Vagina (tissue), 2 donors: Measurements from ENCODE around the gene SRCIN1.

ENCODE experiments used
- POLR2A ChIP-seq, 2 donors: fragments of 450-650 bp; IDR thresholded peaks; one replicate each; pipeline ENCODE4 v1.6.1; 2017; ENCODE audit warnings: antibody characterized with exemption in 2 of 2, mild to moderate bottlenecking in 2 of 2, moderate library complexity in 2 of 2
- POLR2AphosphoS5 ChIP-seq, 2 donors: sonication (generic); formaldehyde crosslinking; IDR thresholded peaks; one replicate each; pipeline ENCODE4 v1.9.0; 2017; ENCODE audit warnings: antibody characterized with exemption in 2 of 2, mild to moderate bottlenecking in 2 of 2, low read depth in 1 of 2; ENCODE audit not compliant: insufficient read depth in 1 of 2
- TF ChIP-seq, protein P1 (sequence below), 3 experiments: fragments of 450-650 bp in 2 of 3; fragments of 200-600 bp in 1 of 3; sonication (generic) in 1 of 3; IDR thresholded peaks; one replicate each; pipeline ENCODE4 v1.5.1; 2017 to 2019; ENCODE audit warnings: antibody characterized with exemption in 3 of 3, mild to moderate bottlenecking in 2 of 3, moderate library complexity in 2 of 3

DNA sequence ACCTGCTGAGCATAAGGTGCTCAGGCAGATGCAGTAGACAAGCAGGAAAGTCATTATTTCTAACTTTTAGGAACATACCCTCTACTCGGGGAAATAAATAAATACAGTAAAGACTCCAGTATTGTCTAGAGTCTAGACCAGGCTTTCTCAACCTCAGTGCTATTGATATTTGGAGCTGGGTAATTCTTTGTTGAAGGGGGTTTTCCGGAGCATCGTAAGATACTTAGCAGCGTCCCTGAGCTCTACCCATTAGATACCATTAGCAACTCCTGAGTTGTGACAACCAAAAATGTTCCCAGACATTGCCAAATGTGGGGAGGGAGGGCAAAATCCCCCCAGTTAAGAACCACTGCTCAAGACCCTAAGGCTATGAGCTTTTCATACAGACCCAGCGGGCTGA is 47.9 kb upstream of the SRCIN1 start:
- no peak for TF ChIP-seq POLR2A (IDR thresholded peaks at IDR 0.05)
- TF ChIP-seq, protein P1, sequence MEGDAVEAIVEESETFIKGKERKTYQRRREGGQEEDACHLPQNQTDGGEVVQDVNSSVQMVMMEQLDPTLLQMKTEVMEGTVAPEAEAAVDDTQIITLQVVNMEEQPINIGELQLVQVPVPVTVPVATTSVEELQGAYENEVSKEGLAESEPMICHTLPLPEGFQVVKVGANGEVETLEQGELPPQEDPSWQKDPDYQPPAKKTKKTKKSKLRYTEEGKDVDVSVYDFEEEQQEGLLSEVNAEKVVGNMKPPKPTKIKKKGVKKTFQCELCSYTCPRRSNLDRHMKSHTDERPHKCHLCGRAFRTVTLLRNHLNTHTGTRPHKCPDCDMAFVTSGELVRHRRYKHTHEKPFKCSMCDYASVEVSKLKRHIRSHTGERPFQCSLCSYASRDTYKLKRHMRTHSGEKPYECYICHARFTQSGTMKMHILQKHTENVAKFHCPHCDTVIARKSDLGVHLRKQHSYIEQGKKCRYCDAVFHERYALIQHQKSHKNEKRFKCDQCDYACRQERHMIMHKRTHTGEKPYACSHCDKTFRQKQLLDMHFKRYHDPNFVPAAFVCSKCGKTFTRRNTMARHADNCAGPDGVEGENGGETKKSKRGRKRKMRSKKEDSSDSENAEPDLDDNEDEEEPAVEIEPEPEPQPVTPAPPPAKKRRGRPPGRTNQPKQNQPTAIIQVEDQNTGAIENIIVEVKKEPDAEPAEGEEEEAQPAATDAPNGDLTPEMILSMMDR (IDR thresholded peaks at IDR 0.05): no peak
- no peak for TF ChIP-seq POLR2AphosphoS5 (IDR thresholded peaks at IDR 0.05; ENCODE audit: insufficient read depth in 1 of 2, low read depth in 1 of 2)
